ENCODE measurements around the gene NUMB. TPM values are rescaled to one million over a fixed set of nuclear protein-coding genes. Genes with fewer than 3 reads are reported as not detected.

NUMB gene
- total and polyA plus RNA-seq, 4 donors = 39.4 to 100 (median 87.8) TPM

DNA sequence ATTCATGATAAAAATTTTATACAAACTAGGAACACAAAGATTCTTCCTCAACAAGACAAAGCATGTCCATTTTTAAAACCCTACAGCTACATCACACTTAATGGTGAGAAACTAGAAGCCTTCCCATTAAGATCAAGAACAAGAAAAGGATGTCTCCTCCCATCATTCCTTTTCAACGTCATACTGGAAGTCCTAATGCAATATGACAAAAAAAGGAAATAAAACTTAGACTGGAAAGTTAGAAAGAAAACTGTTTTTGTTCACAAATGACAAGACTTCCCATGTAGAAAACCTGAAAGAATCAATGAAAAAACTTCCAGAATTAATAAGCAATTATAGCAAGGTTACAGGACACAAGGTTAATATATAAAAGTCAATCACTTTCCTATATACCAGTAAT lies 82.5 kb downstream of the NUMB start:
- TF ChIP-seq, protein P1, sequence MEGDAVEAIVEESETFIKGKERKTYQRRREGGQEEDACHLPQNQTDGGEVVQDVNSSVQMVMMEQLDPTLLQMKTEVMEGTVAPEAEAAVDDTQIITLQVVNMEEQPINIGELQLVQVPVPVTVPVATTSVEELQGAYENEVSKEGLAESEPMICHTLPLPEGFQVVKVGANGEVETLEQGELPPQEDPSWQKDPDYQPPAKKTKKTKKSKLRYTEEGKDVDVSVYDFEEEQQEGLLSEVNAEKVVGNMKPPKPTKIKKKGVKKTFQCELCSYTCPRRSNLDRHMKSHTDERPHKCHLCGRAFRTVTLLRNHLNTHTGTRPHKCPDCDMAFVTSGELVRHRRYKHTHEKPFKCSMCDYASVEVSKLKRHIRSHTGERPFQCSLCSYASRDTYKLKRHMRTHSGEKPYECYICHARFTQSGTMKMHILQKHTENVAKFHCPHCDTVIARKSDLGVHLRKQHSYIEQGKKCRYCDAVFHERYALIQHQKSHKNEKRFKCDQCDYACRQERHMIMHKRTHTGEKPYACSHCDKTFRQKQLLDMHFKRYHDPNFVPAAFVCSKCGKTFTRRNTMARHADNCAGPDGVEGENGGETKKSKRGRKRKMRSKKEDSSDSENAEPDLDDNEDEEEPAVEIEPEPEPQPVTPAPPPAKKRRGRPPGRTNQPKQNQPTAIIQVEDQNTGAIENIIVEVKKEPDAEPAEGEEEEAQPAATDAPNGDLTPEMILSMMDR (IDR thresholded peaks at IDR 0.05; ENCODE audit: control extremely low read depth, extremely low read depth) = no peak
- H3K4me1 ChIP-seq (ENCODE audit: control insufficient read depth in 5 of 5, insufficient read depth in 5 of 5, low read length in 5 of 5) = peaks cover 0 to 5% (median 0%) of the 10 kb centered on the region in 5 donors
- DNase-seq (no peak), ATAC-seq (ENCODE audit: insufficient read depth, low FRiP score) (no peak)
- H3K9ac ChIP-seq (ENCODE audit: insufficient read depth in 1 of 2, low read length in 2 of 2) = no peak overlapping the region
- WGBS, 2 donors = 36 to 63% methylated on average over 1 of the region's 1 CpG
- H3K9me3 ChIP-seq (ENCODE audit: control insufficient read depth in 4 of 4, insufficient read depth in 3 of 4, low read length in 3 of 4) = no peaks in the 10 kb centered on the region
- H3K4me3 ChIP-seq = no peak overlapping the region
- H3K27me3 ChIP-seq (ENCODE audit: control insufficient read depth in 3 of 3, insufficient read depth in 3 of 3, low read length in 2 of 3) = no peaks in the 10 kb centered on the region
- peaks cover 0 to 3% (median 0%) of the 10 kb centered on the region in 4 donors for H3K36me3 ChIP-seq (ENCODE audit: control insufficient read depth in 4 of 4, insufficient read depth in 4 of 4, low read length in 4 of 4)
- H3K27ac ChIP-seq (ENCODE audit: low read depth in 1 of 2, low read length in 1 of 2) = no peak overlapping the region

DNA sequence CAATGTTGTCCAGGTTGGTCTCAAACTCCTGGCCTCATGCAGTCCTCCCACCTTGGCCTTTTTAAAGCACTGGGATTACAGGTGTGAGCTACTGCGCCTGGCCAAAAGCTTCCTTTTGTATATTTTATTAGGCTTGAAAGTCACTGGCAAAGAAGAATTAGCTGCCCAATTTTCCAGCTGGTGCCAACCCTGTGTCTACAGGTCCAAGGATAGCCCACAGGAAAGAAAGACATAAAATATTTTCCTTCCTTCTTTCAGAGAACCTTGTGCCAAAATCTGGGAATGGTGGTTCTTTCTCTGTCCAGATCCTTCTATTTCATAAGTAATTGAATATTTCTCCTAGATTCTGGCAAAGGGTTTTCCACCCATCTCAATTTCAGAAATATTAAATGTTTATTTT lies 84.1 kb downstream of the NUMB start:
- Histone ChIP-seq H3K36me3 (ENCODE audit: control insufficient read depth in 4 of 4, insufficient read depth in 4 of 4, low read length in 4 of 4) (peaks cover 0 to 3% (median 0%) of the 10 kb centered on the region in 4 donors), H3K27me3 (ENCODE audit: control insufficient read depth in 3 of 3, insufficient read depth in 3 of 3, low read length in 2 of 3) (no peaks in the 10 kb centered on the region), H3K9me3 (ENCODE audit: control insufficient read depth in 4 of 4, insufficient read depth in 3 of 4, low read length in 3 of 4) (no peaks in the 10 kb centered on the region), H3K4me3 (no peak overlapping the region), H3K4me1 (ENCODE audit: control insufficient read depth in 5 of 5, insufficient read depth in 5 of 5, low read length in 5 of 5) (peaks cover 0 to 5% (median 0%) of the 10 kb centered on the region in 5 donors), H3K9ac (ENCODE audit: insufficient read depth in 1 of 2, low read length in 2 of 2) (no peak overlapping the region), H3K27ac (ENCODE audit: low read depth in 1 of 2, low read length in 1 of 2) (no peak overlapping the region)
- ATAC-seq (ENCODE audit: insufficient read depth, low FRiP score) (no peak), DNase-seq (no peak)
- 94% methylated on average over 1 of the region's 1 CpG for WGBS, 2 donors
- TF ChIP-seq, protein P1 (IDR thresholded peaks at IDR 0.05; ENCODE audit: control extremely low read depth, extremely low read depth) = no peak

DNA sequence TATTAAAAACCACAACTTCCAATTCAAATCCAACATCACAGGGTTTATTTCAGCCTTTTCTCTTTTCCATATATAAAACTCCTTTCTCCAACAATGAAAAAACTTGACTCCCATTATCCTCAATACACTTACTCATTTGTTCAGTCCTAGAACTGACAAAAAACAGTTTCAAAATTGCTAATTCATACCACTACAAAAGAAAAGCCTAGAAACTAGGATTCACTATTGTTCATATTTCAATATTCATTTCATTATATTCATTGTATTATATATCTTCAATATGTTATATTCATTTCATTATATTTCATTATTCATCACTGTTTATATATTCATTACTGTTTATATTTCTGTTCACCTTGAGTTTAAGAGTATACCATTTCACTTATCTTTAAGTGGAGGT lies 85.8 kb downstream of the NUMB start:
- H3K4me1 ChIP-seq (ENCODE audit: control insufficient read depth in 5 of 5, insufficient read depth in 5 of 5, low read length in 5 of 5) = peaks cover 0 to 5% (median 0%) of the 10 kb centered on the region in 5 donors
- no peak overlapping the region for H3K27ac ChIP-seq (ENCODE audit: low read depth in 1 of 2, low read length in 1 of 2)
- H3K4me3 ChIP-seq = no peak overlapping the region
- H3K9ac ChIP-seq (ENCODE audit: insufficient read depth in 1 of 2, low read length in 2 of 2) = no peak overlapping the region
- H3K9me3 ChIP-seq (ENCODE audit: control insufficient read depth in 4 of 4, insufficient read depth in 3 of 4, low read length in 3 of 4) = no peaks in the 10 kb centered on the region
- no peaks in the 10 kb centered on the region for H3K27me3 ChIP-seq (ENCODE audit: control insufficient read depth in 3 of 3, insufficient read depth in 3 of 3, low read length in 2 of 3)
- peaks cover 0 to 2% (median 0%) of the 10 kb centered on the region in 4 donors for H3K36me3 ChIP-seq (ENCODE audit: control insufficient read depth in 4 of 4, insufficient read depth in 4 of 4, low read length in 4 of 4)
- ATAC-seq (ENCODE audit: insufficient read depth, low FRiP score) (no peak), DNase-seq (no peak)
- TF ChIP-seq, protein P1 (IDR thresholded peaks at IDR 0.05; ENCODE audit: control extremely low read depth, extremely low read depth) = no peak

DNA sequence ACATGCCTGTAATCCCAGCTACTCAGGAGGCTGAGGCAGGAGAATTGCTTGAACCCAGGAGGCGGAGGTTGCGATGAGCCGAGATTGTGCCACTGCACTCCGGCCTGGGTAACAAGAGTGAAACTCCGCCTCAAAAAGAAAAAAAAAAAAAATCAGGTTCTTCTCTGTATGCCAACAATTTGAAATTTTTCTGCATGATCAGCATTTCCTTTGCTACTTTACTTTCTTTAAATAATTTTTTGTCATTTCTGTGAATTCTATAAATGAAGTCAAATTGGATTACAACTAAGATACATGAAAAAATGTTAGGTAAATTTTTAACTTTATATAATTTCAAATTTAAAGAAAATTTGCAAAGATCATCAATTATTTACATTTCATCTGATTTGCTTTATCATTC lies 87.8 kb downstream of the NUMB start:
- peaks cover 0 to 9% (median 0%) of the 10 kb centered on the region in 5 donors for H3K4me1 ChIP-seq (ENCODE audit: control insufficient read depth in 5 of 5, insufficient read depth in 5 of 5, low read length in 5 of 5)
- no peak overlapping the region for H3K4me3 ChIP-seq
- no peaks in the 10 kb centered on the region for H3K27me3 ChIP-seq (ENCODE audit: control insufficient read depth in 3 of 3, insufficient read depth in 3 of 3, low read length in 2 of 3)
- DNase-seq (no peak), ATAC-seq (ENCODE audit: insufficient read depth, low FRiP score) (no peak)
- peaks cover 0 to 1% (median 0%) of the 10 kb centered on the region in 4 donors for H3K36me3 ChIP-seq (ENCODE audit: control insufficient read depth in 4 of 4, insufficient read depth in 4 of 4, low read length in 4 of 4)
- TF ChIP-seq, protein P1 (IDR thresholded peaks at IDR 0.05; ENCODE audit: control extremely low read depth, extremely low read depth) = no peak
- H3K27ac ChIP-seq (ENCODE audit: low read depth in 1 of 2, low read length in 1 of 2) = no peak overlapping the region
- no peaks in the 10 kb centered on the region for H3K9me3 ChIP-seq (ENCODE audit: control insufficient read depth in 4 of 4, insufficient read depth in 3 of 4, low read length in 3 of 4)
- WGBS, 2 donors = 99% methylated on average over 5 of the region's 5 CpGs
- no peak overlapping the region for H3K9ac ChIP-seq (ENCODE audit: insufficient read depth in 1 of 2, low read length in 2 of 2)
